Measurements from ENCODE around the gene POLR2A. TPM values are rescaled to one million over a fixed set of nuclear protein-coding genes. Genes with fewer than 3 reads are reported as not detected.

The POLR2A gene
- total RNA-seq, 4 donors from 2014 or later = 93.9 to 120 (median 110) TPM

GRCh38 chr17:7437950-7438614, 46.1 kb upstream of the POLR2A start:
- 4 to 12% methylated on average over 36 to 48 of the region's 48 CpGs for WGBS, 2 donors
- peak overlapping the region; percentile 22 for H3K4me3 ChIP-seq (ENCODE audit: low read depth, poor library complexity, severe bottlenecking)
- TF ChIP-seq POLR2A (IDR thresholded peaks at IDR 0.05) (no peak), CTCF (IDR thresholded peaks at IDR 0.05) (no peak)
- peak in 1 of 2 donors; percentile 72 for DNase-seq (ENCODE audit: low spot score in 2 of 2)
- intact Hi-C loops (cut with DNase I; ENCODE audit: low total_unique reads) = loop anchor here (10.0 kb wide), 1 partner anchor 127 kb away; the partner anchor contains the start of gene SENP3

GRCh38 chr17:7438656-7439460, 45.3 kb upstream of the POLR2A start:
- DNase-seq (ENCODE audit: low spot score in 2 of 2) = no peak
- no peak for TF ChIP-seq POLR2A (IDR thresholded peaks at IDR 0.05)
- TF ChIP-seq CTCF (IDR thresholded peaks at IDR 0.05) = no peak
- WGBS, 2 donors = 28 to 35% methylated on average over 11 of the region's 11 CpGs
- no peak overlapping the region for H3K4me3 ChIP-seq (ENCODE audit: low read depth, poor library complexity, severe bottlenecking)
- intact Hi-C loops (cut with DNase I; ENCODE audit: low total_unique reads) = loop anchor here (10.0 kb wide), 1 partner anchor 126 kb away; the partner anchor contains the start of gene SENP3

GRCh38 chr17:7439462-7440112, 44.6 kb upstream of the POLR2A start, which contains the start of gene FGF11:
Gene FGF11 (plus strand): TSS chr17:7439512. CDS start chr17:7439621, 109 bp downstream.
- 1 to 3% methylated on average over 16 to 50 of the region's 50 CpGs for WGBS, 2 donors
- TF ChIP-seq CTCF (IDR thresholded peaks at IDR 0.05) (no peak), POLR2A (IDR thresholded peaks at IDR 0.05) (no peak)
- H3K4me3 ChIP-seq (ENCODE audit: low read depth, poor library complexity, severe bottlenecking) = peak within 1 kb of the TSS; percentile 22
- intact Hi-C loops (cut with DNase I; ENCODE audit: low total_unique reads) = loop anchor here (10.0 kb wide), 1 partner anchor 125 kb away; the partner anchor contains the start of gene SENP3
- DNase-seq (ENCODE audit: low spot score in 2 of 2) = no peak

- intact Hi-C loops (cut with DNase I; ENCODE audit: low total_unique reads) = no loop called here
- DNase-seq (ENCODE audit: low spot score in 2 of 2) = peak in 1 of 2 donors; percentile 91
Measured at GRCh38 chr17:7440113-7440833, 43.9 kb upstream of the POLR2A start.

More at GRCh38 chr17:7440113-7440833, 43.9 kb upstream of the POLR2A start:
- WGBS, 2 donors = 2 to 3% methylated on average over 44 to 45 of the region's 46 CpGs
- peak overlapping the region; percentile 4 for H3K4me3 ChIP-seq (ENCODE audit: low read depth, poor library complexity, severe bottlenecking)
- TF ChIP-seq CTCF (IDR thresholded peaks at IDR 0.05) = no peak
- no peak for TF ChIP-seq POLR2A (IDR thresholded peaks at IDR 0.05)
